ENCODE results near the gene CHST11.

The CHST11 gene

GRCh38 chr12:104637604-104638003 is 180.9 kb downstream of the CHST11 start:
- DNase-seq (ENCODE audit: low read depth, low spot score), result no peak

GRCh38 chr12:104638218-104638850 is 181.6 kb downstream of the CHST11 start:
- no peak for DNase-seq (ENCODE audit: low read depth, low spot score)
- H3K27ac ChIP-seq, result no peak overlapping the region

More at GRCh38 chr12:104637604-104638003, 180.9 kb downstream of the CHST11 start:
- H3K27ac ChIP-seq, result no peak overlapping the region

GRCh38 chr12:104638851-104639240 is 182.1 kb downstream of the CHST11 start:
- DNase-seq (ENCODE audit: low read depth, low spot score), result no peak
- no peak overlapping the region for H3K27ac ChIP-seq

GRCh38 chr12:104640956-104641355 is 184.2 kb downstream of the CHST11 start:
- H3K27ac ChIP-seq, result no peak overlapping the region
- no peak for DNase-seq (ENCODE audit: low read depth, low spot score)

- no peak for DNase-seq (ENCODE audit: low read depth, low spot score)
- no peak overlapping the region for H3K27ac ChIP-seq
These were observed 185.1 kb downstream of the CHST11 start for GRCh38 chr12:104641862-104642261.

GRCh38 chr12:104643093-104643818 is 186.5 kb downstream of the CHST11 start:
- H3K27ac ChIP-seq, result no peak overlapping the region
- DNase-seq (ENCODE audit: low read depth, low spot score), result no peak

GRCh38 chr12:104643819-104644669 is 187.3 kb downstream of the CHST11 start:
- DNase-seq (ENCODE audit: low read depth, low spot score), result no peak
- no peak overlapping the region for H3K27ac ChIP-seq

- no peak overlapping the region for H3K27ac ChIP-seq
- DNase-seq (ENCODE audit: low read depth, low spot score), result no peak
These were observed 192.0 kb downstream of the CHST11 start for GRCh38 chr12:104648756-104649155.

- H3K27ac ChIP-seq, result no peak overlapping the region
- no peak for DNase-seq (ENCODE audit: low read depth, low spot score)
These were observed 192.6 kb downstream of the CHST11 start for GRCh38 chr12:104649217-104649824.

GRCh38 chr12:104649921-104650320 is 193.2 kb downstream of the CHST11 start:
- DNase-seq (ENCODE audit: low read depth, low spot score), result no peak
- H3K27ac ChIP-seq, result no peak overlapping the region

GRCh38 chr12:104650541-104650940 is 193.8 kb downstream of the CHST11 start:
- no peak for DNase-seq (ENCODE audit: low read depth, low spot score)
- H3K27ac ChIP-seq, result no peak overlapping the region

GRCh38 chr12:104651811-104652210 is 195.1 kb downstream of the CHST11 start:
- no peak overlapping the region for H3K27ac ChIP-seq
- no peak for DNase-seq (ENCODE audit: low read depth, low spot score)

GRCh38 chr12:104652358-104652757 is 195.6 kb downstream of the CHST11 start:
- no peak for DNase-seq (ENCODE audit: low read depth, low spot score)
- H3K27ac ChIP-seq, result no peak overlapping the region

GRCh38 chr12:104652910-104653309 is 196.2 kb downstream of the CHST11 start:
- no peak for DNase-seq (ENCODE audit: low read depth, low spot score)
- H3K27ac ChIP-seq, result no peak overlapping the region

- H3K27ac ChIP-seq, result no peak overlapping the region
- DNase-seq (ENCODE audit: low read depth, low spot score), result no peak
These were observed 197.2 kb downstream of the CHST11 start for GRCh38 chr12:104653730-104654664.

GRCh38 chr12:104654665-104655609 is 198.2 kb downstream of the CHST11 start:
- H3K27ac ChIP-seq, result no peak overlapping the region

GRCh38 chr12:104656383-104656782 is 199.6 kb downstream of the CHST11 start:
- no peak overlapping the region for H3K27ac ChIP-seq
- DNase-seq (ENCODE audit: low read depth, low spot score), result no peak

More at GRCh38 chr12:104654665-104655609, 198.2 kb downstream of the CHST11 start:
- no peak for DNase-seq (ENCODE audit: low read depth, low spot score)

- no peak overlapping the region for H3K27ac ChIP-seq
- DNase-seq (ENCODE audit: low read depth, low spot score), result no peak
These were observed 200.2 kb downstream of the CHST11 start for GRCh38 chr12:104656921-104657320.

Data from epithelial cell of prostate (primary cell).